GM12878 (cell line): ENCODE results near the gene MXRA8. TPM values are rescaled to one million over a fixed set of nuclear protein-coding genes. Genes with fewer than 3 reads are reported as not detected.

ENCODE experiments used
- ATAC-seq: fragments of 200-7000 bp; cut with Tn5 transposase; 3 replicates; pipeline ENCODE4 v1.9.1; 2020; ENCODE audit warnings: mild to moderate bottlenecking, moderate library complexity
- BruUV-seq: library from RNA; stranded (reverse); fragments of 400-500 nt; replicated peaks from 2 replicates; lab custom pipeline; 2021; lab: Mats Ljungman, UMichigan
- CTCF ChIA-PET: fragments of 300-600 bp; sonication (Branson Sonifier 250); formaldehyde crosslinking; extraction: SDS; loops from one replicate; lab custom pipeline; 2021; ENCODE audit warnings: inconsistent platforms; lab: Yijun Ruan, JAX
- POLR2A ChIA-PET: fragments of 350-600 bp; formaldehyde crosslinking; extraction: SDS; loops from one replicate; lab custom pipeline; 2021; ENCODE audit warnings: inconsistent platforms; lab: Charles Lee
- RAD21 ChIA-PET: fragments of 300-600 bp; sonication (Branson Sonifier 250); formaldehyde crosslinking; loops from one replicate; lab custom pipeline; 2023; ENCODE audit warnings: antibody characterized with exemption; ENCODE audit not compliant: unreplicated experiment; lab: Charles Lee
- SMC1A ChIA-PET: fragments of 300-600 bp; sonication (Branson Sonifier 250); formaldehyde crosslinking; loops from one replicate; lab custom pipeline; 2023; ENCODE audit not compliant: unreplicated experiment, uncharacterized antibody; lab: Charles Lee
- DNase-seq: peaks from one replicate; pipeline ENCODE4 v3.0.0-alpha.2; 2011; ENCODE audit warnings: low read depth, low spot score
- FAIRE-seq: peaks from 3 replicates; lab custom pipeline; 2011; peaks lifted over from hg19 to GRCh38; lab: Jason Lieb, UNC
- H2AFZ ChIP-seq: 2 replicates; pipeline ENCODE4 v1.6.0; 2011; ENCODE audit warnings: low read depth, low read length, control low read depth; ENCODE audit not compliant: control insufficient read depth
- H3K27ac ChIP-seq: 2 replicates; pipeline ENCODE4 v1.5.1; 2011; ENCODE audit warnings: control low read depth; ENCODE audit not compliant: control insufficient read depth, insufficient read depth
- H3K27me3 ChIP-seq, 2 experiments: replicated peaks in 1 of 2; 2 replicates each; pipeline versions ENCODE4 v1.6.0 to v1.6.1; 2011; ENCODE audit warnings: low read length in 1 of 2; ENCODE audit not compliant: control insufficient read depth in 2 of 2, insufficient read depth in 2 of 2
- H3K36me3 ChIP-seq, 2 experiments: 2 replicates each; pipeline ENCODE4 v1.5.1; 2011; ENCODE audit warnings: low read length in 1 of 2; ENCODE audit not compliant: control insufficient read depth in 2 of 2, insufficient read depth in 2 of 2
- H3K4me1 ChIP-seq: 2 replicates; pipeline ENCODE4 v1.6.1; 2011; ENCODE audit warnings: mild to moderate bottlenecking, low read length, moderate library complexity, mixed read lengths; ENCODE audit not compliant: control insufficient read depth, insufficient read depth
- H3K4me2 ChIP-seq: 2 replicates; pipeline ENCODE4 v1.6.0; 2011; ENCODE audit warnings: control low read depth; ENCODE audit not compliant: control insufficient read depth, insufficient read depth
- H3K4me3 ChIP-seq: fragments of 200-600 bp; sonication (generic); 2 replicates; pipeline ENCODE4 v1.5.1; 2016
- H3K79me2 ChIP-seq: 2 replicates; pipeline ENCODE4 v1.6.0; 2011; ENCODE audit warnings: low read length; ENCODE audit not compliant: control insufficient read depth, insufficient read depth
- H3K9ac ChIP-seq: 2 replicates; pipeline ENCODE4 v1.8.0; 2011; ENCODE audit warnings: low read length, control low read depth, mixed read lengths; ENCODE audit not compliant: control insufficient read depth, insufficient read depth
- H3K9me3 ChIP-seq: replicated peaks from 3 replicates; pipeline ENCODE4 v1.5.1; 2011; ENCODE audit warnings: mild to moderate bottlenecking, low read length; ENCODE audit not compliant: control insufficient read depth, insufficient read depth
- H4K20me1 ChIP-seq: 2 replicates; pipeline ENCODE4 v1.6.0; 2011; ENCODE audit not compliant: control insufficient read depth, insufficient read depth
- IRF4 ChIP-seq: IDR thresholded peaks from 2 replicates; pipeline ENCODE4 v1.6.1; 2011; ENCODE audit warnings: low read depth, low read length
- KLF5 ChIP-seq: fragments of 450-650 bp; IDR thresholded peaks from 2 replicates; pipeline ENCODE4 v1.6.1; 2014; ENCODE audit warnings: mild to moderate bottlenecking; ENCODE audit not compliant: partially characterized antibody
- MEF2B ChIP-seq: fragments of 450-650 bp; IDR thresholded peaks from 2 replicates; pipeline ENCODE4 v1.6.1; 2018; ENCODE audit warnings: mild to moderate bottlenecking, moderate library complexity; ENCODE audit not compliant: partially characterized antibody, poor library complexity, severe bottlenecking
- MTA3 ChIP-seq: IDR thresholded peaks from 2 replicates; pipeline ENCODE4 v1.6.1; 2012; ENCODE audit warnings: low read length, inconsistent platforms, borderline replicate concordance
- NFIC ChIP-seq: IDR thresholded peaks from 2 replicates; pipeline ENCODE4 v1.6.1; 2012; ENCODE audit warnings: low read depth, mild to moderate bottlenecking, inconsistent platforms, low read length, moderate library complexity
- POLR2A ChIP-seq: IDR thresholded peaks from 2 replicates; pipeline ENCODE4 v1.6.1; 2011; ENCODE audit warnings: low read depth, mild to moderate bottlenecking, low read length
- POLR2AphosphoS2 ChIP-seq: IDR thresholded peaks from 2 replicates; pipeline ENCODE4 v1.6.1; 2011; ENCODE audit warnings: low read depth, mild to moderate bottlenecking, low read length, improper control_type of control experiment, moderate library complexity
- POLR2AphosphoS5 ChIP-seq: IDR thresholded peaks from 2 replicates; pipeline ENCODE4 v1.6.1; 2011; ENCODE audit warnings: mild to moderate bottlenecking, low read length, inconsistent platforms
- RAD21 ChIP-seq: IDR thresholded peaks from 2 replicates; pipeline ENCODE4 v1.6.1; 2011; ENCODE audit warnings: mild to moderate bottlenecking, low read depth, low read length, moderate library complexity; ENCODE audit not compliant: insufficient read depth
- RB1 ChIP-seq: fragments of 450-650 bp; formaldehyde crosslinking; IDR thresholded peaks from 2 replicates; pipeline ENCODE4 v1.6.1; 2017; ENCODE audit warnings: mild to moderate bottlenecking, borderline replicate concordance
- RCOR1 ChIP-seq: conservative IDR thresholded peaks from 2 replicates; pipeline ENCODE4 v1.6.1; 2012; ENCODE audit warnings: low read depth, low read length, improper control_type of control experiment
- SREBF2 ChIP-seq: IDR thresholded peaks from 2 replicates; pipeline ENCODE4 v1.6.1; 2012; ENCODE audit warnings: mild to moderate bottlenecking, low read length
- SRF ChIP-seq, 2 experiments: IDR thresholded peaks; 2 replicates each; pipeline ENCODE4 v1.6.1; 2011; ENCODE audit warnings: low read depth in 2 of 2, low read length in 2 of 2, mild to moderate bottlenecking in 1 of 2, moderate library complexity in 1 of 2
- TARDBP ChIP-seq: IDR thresholded peaks from 2 replicates; pipeline ENCODE4 v1.6.1; 2016; ENCODE audit warnings: borderline replicate concordance
- ZNF207 ChIP-seq: fragments of 450-650 bp; IDR thresholded peaks from 2 replicates; pipeline ENCODE4 v1.6.1; 2014; ENCODE audit warnings: antibody characterized with exemption, mild to moderate bottlenecking, borderline replicate concordance
- ZNF24 ChIP-seq: fragments of 450-650 bp; IDR thresholded peaks from 2 replicates; pipeline ENCODE4 v1.6.1; 2017; ENCODE audit warnings: antibody characterized with exemption, mild to moderate bottlenecking
- ZNF384 ChIP-seq: IDR thresholded peaks from 2 replicates; pipeline ENCODE4 v1.6.1; 2012; ENCODE audit warnings: low read depth, mild to moderate bottlenecking, low read length, improper control_type of control experiment, borderline replicate concordance
- WGBS: methylation state at CpG from one replicate; pipeline ENCODE4 v1.1.6; 2016; ENCODE audit warnings: low lambda C conversion rate; ENCODE audit not compliant: insufficient replicate concordance, insufficient coverage; ENCODE audit errors: missing lambda C conversion rate; 5-methylcytosine and 5-hydroxymethylcytosine counted together
- in situ Hi-C: fragments of 300-500 bp; cut with MboI; formaldehyde crosslinking; loops from 9 replicates; pipeline ENCODE4 v1.14.3; 2018; ENCODE audit warnings: mixed read lengths
- intact Hi-C: fragments of 100-400 bp; cut with micrococcal nuclease; formaldehyde crosslinking; loops from one replicate; pipeline ENCODE4 v1.14.2; 2022; ENCODE audit not compliant: unreplicated experiment
- polyA plus RNA-seq, 11 experiments: library from polyadenylated mRNA; depleted of rRNA in 4 of 11; unstranded in 6 of 11; stranded (reverse) in 5 of 11; fragments of >200 nt; fragmentation: Nextera tagmentation in 4 of 11; fragmentation: Illumina TruSeq in 1 of 11; extraction: Ambion mirVana in 4 of 11; extraction: Trizol in 1 of 11; gene quantifications; 1 replicate in 1 of 11; 2 replicates in 10 of 11; pipeline versions ENCODE4 v1.2.1 to v1.2.3, GENCODE V29; 2011 to 2016; ENCODE audit warnings: inconsistent platforms in 2 of 11, missing spikeins in 2 of 11, low read depth in 1 of 11
- total RNA-seq, 4 experiments: library from RNA; depleted of rRNA in 3 of 4; stranded (reverse); fragments of >200 nt in 3 of 4; fragmentation: Illumina TruSeq in 1 of 4; extraction: Trizol in 1 of 4; gene quantifications; 2 replicates each; pipeline versions ENCODE4 v1.2.1 to v1.2.3, GENCODE V29; 2013 to 2021
- TF ChIP-seq, protein P1 (sequence below): fragments of 450-650 bp; IDR thresholded peaks from 2 replicates; pipeline ENCODE4 v1.6.1; 2017; ENCODE audit warnings: mild to moderate bottlenecking
- TF ChIP-seq, protein P2 (sequence below): IDR thresholded peaks from 2 replicates; pipeline ENCODE4 v1.6.1; 2011; ENCODE audit warnings: borderline replicate concordance, low read depth, mild to moderate bottlenecking, moderate library complexity, low read length; ENCODE audit not compliant: insufficient read depth, poor library complexity, severe bottlenecking
- TF ChIP-seq, protein P3 (sequence below): fragments of 450-650 bp; IDR thresholded peaks from 2 replicates; pipeline ENCODE4 v1.6.1; 2017; ENCODE audit warnings: low read depth, mild to moderate bottlenecking, moderate library complexity

MXRA8 gene
- total and polyA plus RNA-seq, 10 of the 15 experiments (the other 5 are each of a cell fraction or from before 2014, with no cell fraction given): 0.11 to 0.54 (median 0.21) TPM; not detected in 6

DNA sequence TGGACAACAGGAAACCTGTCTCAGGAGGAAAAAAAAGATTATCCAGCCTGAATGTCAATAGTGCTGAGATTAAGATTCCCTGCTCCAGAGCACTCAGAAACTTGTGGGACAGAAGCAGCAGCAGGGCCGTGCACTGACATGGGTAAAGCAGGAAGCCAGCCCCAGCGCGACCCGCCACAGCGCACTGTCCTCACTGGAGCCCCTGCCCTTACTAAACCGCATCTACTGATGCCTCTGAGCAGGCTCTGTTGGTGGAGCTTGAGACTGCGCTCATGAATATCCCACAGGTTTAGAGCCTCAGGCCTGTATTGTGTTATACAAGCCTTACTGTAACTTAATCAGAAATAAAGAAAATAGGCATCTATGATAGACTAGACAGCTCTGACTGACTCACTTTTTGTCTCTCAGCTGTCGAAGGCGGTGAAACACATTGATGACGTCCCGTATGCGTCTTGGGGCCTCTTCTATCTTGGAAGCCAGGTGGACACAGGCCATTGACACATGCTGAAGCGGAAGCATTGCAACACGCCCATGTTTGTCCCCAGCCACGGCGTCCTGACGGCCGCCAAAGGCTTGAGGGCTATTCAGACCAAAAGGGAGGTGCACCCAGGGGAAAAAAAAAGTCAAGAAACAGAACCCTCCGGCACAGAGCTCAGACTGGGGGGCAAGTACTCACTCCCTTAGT lies 39.6 kb upstream of the MXRA8 start:
- in situ Hi-C loops: no loop called here
- H4K20me1 ChIP-seq: no peaks in the 10 kb centered on the region; the same call in 1 of the 2 replicates
- TF ChIP-seq ZNF24 (no peak), RB1 (no peak), NFIC (no peak), ZNF384 (no peak), SRF (IDR thresholded peaks at IDR 0.05; ENCODE audit: low read depth in 2 of 2, low read length in 2 of 2) (peak; percentile 60 to 79; a peak in 2 of 4 replicates), TARDBP (no peak), ZNF207 (no peak), IRF4 (no peak), POLR2A (peak; percentile 24; the same call in 1 of the 2 replicates), MEF2B (no peak), RCOR1 (no peak), MTA3 (no peak), POLR2AphosphoS2 (no peak), POLR2AphosphoS5 (peak; percentile 42; the same call in 1 of the 2 replicates), RAD21 (no peak), SREBF2 (no peak), KLF5 (no peak)
- TF ChIP-seq, protein P1, sequence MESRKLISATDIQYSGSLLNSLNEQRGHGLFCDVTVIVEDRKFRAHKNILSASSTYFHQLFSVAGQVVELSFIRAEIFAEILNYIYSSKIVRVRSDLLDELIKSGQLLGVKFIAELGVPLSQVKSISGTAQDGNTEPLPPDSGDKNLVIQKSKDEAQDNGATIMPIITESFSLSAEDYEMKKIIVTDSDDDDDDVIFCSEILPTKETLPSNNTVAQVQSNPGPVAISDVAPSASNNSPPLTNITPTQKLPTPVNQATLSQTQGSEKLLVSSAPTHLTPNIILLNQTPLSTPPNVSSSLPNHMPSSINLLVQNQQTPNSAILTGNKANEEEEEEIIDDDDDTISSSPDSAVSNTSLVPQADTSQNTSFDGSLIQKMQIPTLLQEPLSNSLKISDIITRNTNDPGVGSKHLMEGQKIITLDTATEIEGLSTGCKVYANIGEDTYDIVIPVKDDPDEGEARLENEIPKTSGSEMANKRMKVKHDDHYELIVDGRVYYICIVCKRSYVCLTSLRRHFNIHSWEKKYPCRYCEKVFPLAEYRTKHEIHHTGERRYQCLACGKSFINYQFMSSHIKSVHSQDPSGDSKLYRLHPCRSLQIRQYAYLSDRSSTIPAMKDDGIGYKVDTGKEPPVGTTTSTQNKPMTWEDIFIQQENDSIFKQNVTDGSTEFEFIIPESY: peak; percentile 91
- TF ChIP-seq, protein P2, sequence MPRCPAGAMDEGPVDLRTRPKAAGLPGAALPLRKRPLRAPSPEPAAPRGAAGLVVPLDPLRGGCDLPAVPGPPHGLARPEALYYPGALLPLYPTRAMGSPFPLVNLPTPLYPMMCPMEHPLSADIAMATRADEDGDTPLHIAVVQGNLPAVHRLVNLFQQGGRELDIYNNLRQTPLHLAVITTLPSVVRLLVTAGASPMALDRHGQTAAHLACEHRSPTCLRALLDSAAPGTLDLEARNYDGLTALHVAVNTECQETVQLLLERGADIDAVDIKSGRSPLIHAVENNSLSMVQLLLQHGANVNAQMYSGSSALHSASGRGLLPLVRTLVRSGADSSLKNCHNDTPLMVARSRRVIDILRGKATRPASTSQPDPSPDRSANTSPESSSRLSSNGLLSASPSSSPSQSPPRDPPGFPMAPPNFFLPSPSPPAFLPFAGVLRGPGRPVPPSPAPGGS: no peak
- TF ChIP-seq, protein P3, sequence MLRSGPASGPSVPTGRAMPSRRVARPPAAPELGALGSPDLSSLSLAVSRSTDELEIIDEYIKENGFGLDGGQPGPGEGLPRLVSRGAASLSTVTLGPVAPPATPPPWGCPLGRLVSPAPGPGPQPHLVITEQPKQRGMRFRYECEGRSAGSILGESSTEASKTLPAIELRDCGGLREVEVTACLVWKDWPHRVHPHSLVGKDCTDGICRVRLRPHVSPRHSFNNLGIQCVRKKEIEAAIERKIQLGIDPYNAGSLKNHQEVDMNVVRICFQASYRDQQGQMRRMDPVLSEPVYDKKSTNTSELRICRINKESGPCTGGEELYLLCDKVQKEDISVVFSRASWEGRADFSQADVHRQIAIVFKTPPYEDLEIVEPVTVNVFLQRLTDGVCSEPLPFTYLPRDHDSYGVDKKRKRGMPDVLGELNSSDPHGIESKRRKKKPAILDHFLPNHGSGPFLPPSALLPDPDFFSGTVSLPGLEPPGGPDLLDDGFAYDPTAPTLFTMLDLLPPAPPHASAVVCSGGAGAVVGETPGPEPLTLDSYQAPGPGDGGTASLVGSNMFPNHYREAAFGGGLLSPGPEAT: no peak

More for the DNA sequence above, 39.6 kb upstream of the MXRA8 start:
- Histone ChIP-seq H3K9ac (peak overlapping the region; percentile 80), H3K4me2 (peak overlapping the region; percentile 58), H3K27me3 (no peaks in the 10 kb centered on the region), H3K4me1 (peaks cover 26% of the 10 kb centered on the region), H3K79me2 (peaks cover 58% of the 10 kb centered on the region), H3K9me3 (no peaks in the 10 kb centered on the region), H3K36me3 (peaks cover 28 to 35% of the 10 kb centered on the region in 2 experiments), H3K4me3 (peak overlapping the region; percentile 91), H3K27ac (peak overlapping the region; percentile 84), H2AFZ (no peak overlapping the region)
- ATAC-seq (no peak), DNase-seq (no peak), FAIRE-seq (no peak)
- RAD21 ChIA-PET: no interaction called here
- intact Hi-C loops: loop anchor here (2.0 kb wide), 2 partner anchors 43 to 49 kb away; partner anchors contain the start of gene DVL1
- POLR2A ChIA-PET: interaction anchor here (0.5 to 2.2 kb wide), 2 partner anchors 9 to 17 kb away, joined by 3 to 15 read pairs; partner anchors contain the start of gene MRPL20
- SMC1A ChIA-PET: interaction anchor here (1.0 to 1.4 kb wide), 2 partner anchors 11 to 107 kb away, joined by 3 read pairs; no protein-coding TSS in a partner anchor
- CTCF ChIA-PET: interaction anchor here (1.0 to 2.7 kb wide), 4 partner anchors 22 to 108 kb away, joined by 4 to 6 read pairs (median 4); no protein-coding TSS in a partner anchor
- TSS peak; percentile 68 for BruUV-seq
- WGBS: 37% methylated on average over 19 of the region's 19 CpGs
